HG03060 (cell line): ENCODE measurements around the gene DEPDC5.
A peak's percentile ranks its signal among the peaks of the same experiment; 100 is the strongest.

Experiments used
- ATAC-seq: cut with Tn5 transposase; IDR thresholded peaks from one replicate; pipeline ENCODE4 v1.9.1; 2021; ENCODE audit warnings: low read depth, moderate number of reproducible peaks; ENCODE audit not compliant: unreplicated experiment

The DEPDC5 gene

GRCh38 chr22:31943206-31943977 lies 189.6 kb downstream of the DEPDC5 start:
- ATAC-seq = no peak

- peak; percentile 33 for ATAC-seq
Observed at GRCh38 chr22:31943978-31944699, 190.3 kb downstream of the DEPDC5 start, which contains the start of gene YWHAH. Gene YWHAH (plus strand): TSS chr22:31944535. CDS start chr22:31944734, 199 bp downstream.

- no peak for ATAC-seq
Observed at GRCh38 chr22:31944700-31945442, 191.1 kb downstream of the DEPDC5 start.

GRCh38 chr22:31945443-31945855 lies 191.6 kb downstream of the DEPDC5 start:
- no peak for ATAC-seq

- no peak for ATAC-seq
Observed at GRCh38 chr22:31945971-31946680, 192.3 kb downstream of the DEPDC5 start.

- no peak for ATAC-seq
Observed at GRCh38 chr22:31947296-31947695, 193.5 kb downstream of the DEPDC5 start.

- ATAC-seq = no peak
Observed at GRCh38 chr22:31948002-31948401, 194.2 kb downstream of the DEPDC5 start.

GRCh38 chr22:31950226-31950625 lies 196.4 kb downstream of the DEPDC5 start:
- ATAC-seq = no peak

GRCh38 chr22:31951194-31952093 lies 197.6 kb downstream of the DEPDC5 start:
- no peak for ATAC-seq

GRCh38 chr22:31952094-31952401 lies 198.2 kb downstream of the DEPDC5 start:
- no peak for ATAC-seq

GRCh38 chr22:31952472-31952871 lies 198.7 kb downstream of the DEPDC5 start:
- no peak for ATAC-seq

- no peak for ATAC-seq
Observed at GRCh38 chr22:31953261-31953660, 199.4 kb downstream of the DEPDC5 start.

GRCh38 chr22:31954535-31955523 lies 201.0 kb downstream of the DEPDC5 start:
- ATAC-seq = no peak

GRCh38 chr22:31956360-31956759 lies 202.5 kb downstream of the DEPDC5 start:
- no peak for ATAC-seq
